ENCODE measurements around the gene FHAD1. TPM values are rescaled to one million over a fixed set of nuclear protein-coding genes. Genes with fewer than 3 reads are reported as not detected.

The FHAD1 gene
- total RNA-seq, 6 experiments from 2014 or later = 0.06 to 0.53 (median 0.12) TPM; not detected in 3

- H3K4me3 ChIP-seq = no peak overlapping the region
- H3K36me3 ChIP-seq = no peaks in the 10 kb centered on the region
- 68% methylated on average over 13 of the region's 14 CpGs for WGBS (ENCODE audit: insufficient coverage, low coverage, low lambda C conversion rate, missing lambda C conversion rate)
- H3K27ac ChIP-seq = peak overlapping the region in 1 of 3 donors; percentile 28
- H3K27me3 ChIP-seq = no peaks in the 10 kb centered on the region
- ATAC-seq (peak; percentile 77 to 84 (median 82)), DNase-seq (peak in 2 of 3 donors; percentile 62 to 66)
- TF ChIP-seq, protein P1, sequence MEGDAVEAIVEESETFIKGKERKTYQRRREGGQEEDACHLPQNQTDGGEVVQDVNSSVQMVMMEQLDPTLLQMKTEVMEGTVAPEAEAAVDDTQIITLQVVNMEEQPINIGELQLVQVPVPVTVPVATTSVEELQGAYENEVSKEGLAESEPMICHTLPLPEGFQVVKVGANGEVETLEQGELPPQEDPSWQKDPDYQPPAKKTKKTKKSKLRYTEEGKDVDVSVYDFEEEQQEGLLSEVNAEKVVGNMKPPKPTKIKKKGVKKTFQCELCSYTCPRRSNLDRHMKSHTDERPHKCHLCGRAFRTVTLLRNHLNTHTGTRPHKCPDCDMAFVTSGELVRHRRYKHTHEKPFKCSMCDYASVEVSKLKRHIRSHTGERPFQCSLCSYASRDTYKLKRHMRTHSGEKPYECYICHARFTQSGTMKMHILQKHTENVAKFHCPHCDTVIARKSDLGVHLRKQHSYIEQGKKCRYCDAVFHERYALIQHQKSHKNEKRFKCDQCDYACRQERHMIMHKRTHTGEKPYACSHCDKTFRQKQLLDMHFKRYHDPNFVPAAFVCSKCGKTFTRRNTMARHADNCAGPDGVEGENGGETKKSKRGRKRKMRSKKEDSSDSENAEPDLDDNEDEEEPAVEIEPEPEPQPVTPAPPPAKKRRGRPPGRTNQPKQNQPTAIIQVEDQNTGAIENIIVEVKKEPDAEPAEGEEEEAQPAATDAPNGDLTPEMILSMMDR (IDR thresholded peaks at IDR 0.05) = no peak
- TF ChIP-seq POLR2A (IDR thresholded peaks at IDR 0.05) = no peak
- no peaks in the 10 kb centered on the region for H3K9me3 ChIP-seq
- intact Hi-C loops (cut with DNase I) = no loop called here
- peaks cover 0 to 5% (median 0%) of the 10 kb centered on the region in 4 donors for H3K4me1 ChIP-seq
Measured at GRCh38 chr1:15322648-15323350, 75.8 kb downstream of the FHAD1 start.

DNA sequence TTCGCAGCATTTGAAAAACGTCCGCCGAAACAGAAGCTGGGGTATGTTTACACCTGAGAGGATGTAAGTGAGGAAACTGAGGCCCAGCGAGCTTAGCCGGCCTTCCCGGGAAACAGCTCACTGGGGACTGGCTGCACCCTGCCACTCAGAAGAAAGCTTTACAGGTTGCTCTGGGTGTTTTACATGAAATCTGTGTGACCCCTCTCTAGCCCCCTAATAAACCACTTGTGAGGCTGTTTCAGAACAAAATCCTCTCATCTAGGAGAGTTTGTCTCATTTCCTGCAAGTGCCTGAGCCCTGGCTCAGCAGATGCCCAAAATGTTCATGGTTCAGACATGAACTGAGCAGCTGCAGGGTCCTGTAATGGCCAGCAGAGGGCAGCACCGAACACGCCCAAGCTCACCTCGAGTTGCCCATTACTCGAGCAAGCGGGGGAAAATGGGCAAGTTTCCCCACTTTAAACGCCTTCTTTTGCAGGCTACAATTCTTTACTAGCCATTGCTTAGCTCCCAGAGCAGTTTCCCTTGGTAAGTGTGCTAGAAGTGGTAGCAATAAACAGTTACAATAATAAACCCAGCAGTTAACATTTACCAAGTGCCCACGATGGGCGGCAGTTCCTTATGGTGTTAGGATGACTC is 76.4 kb downstream of the FHAD1 start:
- H3K4me1 ChIP-seq = peaks cover 0 to 8% (median 2%) of the 10 kb centered on the region in 4 donors
- intact Hi-C loops (cut with DNase I) = no loop called here
- 30% methylated on average over 7 of the region's 15 CpGs for WGBS (ENCODE audit: insufficient coverage, low coverage, low lambda C conversion rate, missing lambda C conversion rate)
- peak overlapping the region in 1 of 3 donors; percentile 28 for H3K27ac ChIP-seq
- peak; percentile 94 to 98 (median 94) for ATAC-seq
- no peaks in the 10 kb centered on the region for H3K36me3 ChIP-seq
- TF ChIP-seq, protein P1 (IDR thresholded peaks at IDR 0.05) = peak; percentile 95 to 99 (median 98)
- TF ChIP-seq POLR2A (IDR thresholded peaks at IDR 0.05) = no peak
- peak; percentile 72 to 80 (median 79) for DNase-seq
- no peak overlapping the region for H3K4me3 ChIP-seq
- H3K27me3 ChIP-seq = no peaks in the 10 kb centered on the region
- H3K9me3 ChIP-seq = no peaks in the 10 kb centered on the region

GRCh38 chr1:15323989-15324868 is 77.2 kb downstream of the FHAD1 start:
- WGBS (ENCODE audit: insufficient coverage, low coverage, low lambda C conversion rate, missing lambda C conversion rate) = 52% methylated on average over 15 of the region's 24 CpGs
- no peak for ATAC-seq
- intact Hi-C loops (cut with DNase I) = no loop called here
- Histone ChIP-seq H3K9me3 (no peaks in the 10 kb centered on the region), H3K27me3 (no peaks in the 10 kb centered on the region), H3K27ac (no peak overlapping the region), H3K4me1 (peaks cover 0 to 16% (median 6%) of the 10 kb centered on the region in 4 donors), H3K4me3 (no peak overlapping the region), H3K36me3 (no peaks in the 10 kb centered on the region)
- DNase-seq = no peak
- TF ChIP-seq POLR2A (IDR thresholded peaks at IDR 0.05) = no peak
- TF ChIP-seq, protein P1 (IDR thresholded peaks at IDR 0.05) = no peak

GRCh38 chr1:15324869-15325335 is 77.9 kb downstream of the FHAD1 start:
- 93% methylated on average over 3 of the region's 9 CpGs for WGBS (ENCODE audit: insufficient coverage, low coverage, low lambda C conversion rate, missing lambda C conversion rate)

More at GRCh38 chr1:15324869-15325335, 77.9 kb downstream of the FHAD1 start:
- Histone ChIP-seq H3K27me3 (no peaks in the 10 kb centered on the region), H3K9me3 (no peaks in the 10 kb centered on the region), H3K4me1 (peaks cover 0 to 16% (median 7%) of the 10 kb centered on the region in 4 donors), H3K4me3 (no peak overlapping the region), H3K36me3 (no peaks in the 10 kb centered on the region), H3K27ac (no peak overlapping the region)
- DNase-seq = no peak
- intact Hi-C loops (cut with DNase I) = loop anchor here in 1 of 2 donors (5.0 kb wide), 1 partner anchor 107 kb away; no protein-coding TSS in a partner anchor
- ATAC-seq = no peak
- TF ChIP-seq, protein P1 (IDR thresholded peaks at IDR 0.05) = no peak
- TF ChIP-seq POLR2A (IDR thresholded peaks at IDR 0.05) = no peak

Measured in right lobe of liver (tissue), 6 donors.